Activated B cell treated with CpG ODN at 0.5 μM for 24 hours (primary cell): ENCODE results near the gene HDAC1. TPM values are rescaled to one million over a fixed set of nuclear protein-coding genes. Genes with fewer than 3 reads are reported as not detected.

Source experiments
- ATAC-seq: fragments of 200-7000 bp; cut with Tn5 transposase; one replicate; pipeline ENCODE4 v1.10.0; 2021; ENCODE audit warnings: low read depth, mild to moderate bottlenecking, moderate library complexity
- CTCF ChIA-PET: fragments of 350-600 bp; sonication (Branson Sonifier 250); formaldehyde crosslinking; loops from one replicate; lab custom pipeline; 2021; ENCODE audit warnings: antibody characterized with exemption; lab: Charles Lee
- POLR2A ChIA-PET: fragments of 350-600 bp; sonication (Branson Sonifier 250); formaldehyde crosslinking; loops from one replicate; lab custom pipeline; 2021; ENCODE audit warnings: antibody characterized with exemption; lab: Charles Lee
- DNase-seq: peaks from one replicate; pipeline ENCODE4 v3.0.0; 2022
- H3K27ac Mint-ChIP-seq: one replicate; pipeline ENCODE4 v1.8.0; 2020; ENCODE audit warnings: mixed read lengths
- H3K27me3 Mint-ChIP-seq: one replicate; pipeline ENCODE4 v1.8.0; 2021; ENCODE audit warnings: mixed read lengths
- H3K36me3 Mint-ChIP-seq: one replicate; pipeline ENCODE4 v1.8.0; 2021; ENCODE audit warnings: low read depth, mixed read lengths
- H3K4me1 Mint-ChIP-seq: one replicate; pipeline ENCODE4 v1.8.0; 2021; ENCODE audit warnings: mixed read lengths
- H3K4me3 Mint-ChIP-seq: one replicate; pipeline ENCODE4 v1.8.0; 2020; ENCODE audit warnings: mild to moderate bottlenecking, mixed read lengths
- H3K9me3 Mint-ChIP-seq: one replicate; pipeline ENCODE4 v1.8.0; 2020; ENCODE audit warnings: mixed read lengths
- intact Hi-C: fragments of 100-400 bp; cut with micrococcal nuclease; formaldehyde crosslinking; loops from one replicate; pipeline ENCODE4 v1.15.1; 2024
- total RNA-seq: library from RNA; stranded (reverse); gene quantifications from 2 replicates; pipeline ENCODE4 v1.2.3, GENCODE V29; 2022
- TF ChIP-seq, protein P1 (sequence below): fragments of 200-600 bp; IDR thresholded peaks from one replicate; pipeline ENCODE4 v1.8.0; 2022; ENCODE audit warnings: antibody characterized with exemption, mild to moderate bottlenecking

The HDAC1 gene
- total RNA-seq, 1 donor from 2014 or later = 212 TPM

DNA sequence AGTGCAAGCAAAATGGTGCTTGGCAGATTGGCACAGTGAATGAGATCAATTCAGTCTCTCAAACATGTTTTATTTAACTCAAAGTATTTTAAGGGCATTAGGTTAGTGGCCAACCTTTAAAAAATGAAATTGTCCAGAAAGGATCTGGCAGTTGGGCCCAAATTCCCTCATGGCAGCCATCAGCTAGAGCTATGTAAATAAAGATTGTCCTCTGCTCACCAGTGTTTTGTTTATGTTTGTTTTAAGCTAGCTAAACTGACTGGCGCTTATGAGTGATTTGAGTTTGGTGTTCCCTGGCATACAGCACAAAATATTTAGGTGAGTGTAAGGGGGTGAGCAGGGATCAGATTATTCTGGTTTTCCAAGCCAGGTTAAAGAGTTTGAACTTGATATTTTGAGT, 18.1 kb downstream of the HDAC1 start:
- H3K27me3 Mint-ChIP-seq = no peaks in the 10 kb centered on the region
- intact Hi-C loops = loop anchor here (2.0 kb wide), 2 partner anchors 13 to 17 kb away; partner anchors contain the start of gene HDAC1
- H3K4me1 Mint-ChIP-seq = peaks cover 68% of the 10 kb centered on the region
- H3K36me3 Mint-ChIP-seq = peaks cover 41% of the 10 kb centered on the region
- ATAC-seq (no peak), DNase-seq (no peak)
- POLR2A ChIA-PET = interaction anchor here (0.5 to 1.0 kb wide), 2 partner anchors 69 to 180 kb away, joined by 4 to 6 read pairs; no protein-coding TSS in a partner anchor
- H3K27ac Mint-ChIP-seq = peak overlapping the region; percentile 83
- no peaks in the 10 kb centered on the region for H3K9me3 Mint-ChIP-seq
- CTCF ChIA-PET = no interaction called here
- H3K4me3 Mint-ChIP-seq = peak overlapping the region; percentile 26
- TF ChIP-seq, protein P1, sequence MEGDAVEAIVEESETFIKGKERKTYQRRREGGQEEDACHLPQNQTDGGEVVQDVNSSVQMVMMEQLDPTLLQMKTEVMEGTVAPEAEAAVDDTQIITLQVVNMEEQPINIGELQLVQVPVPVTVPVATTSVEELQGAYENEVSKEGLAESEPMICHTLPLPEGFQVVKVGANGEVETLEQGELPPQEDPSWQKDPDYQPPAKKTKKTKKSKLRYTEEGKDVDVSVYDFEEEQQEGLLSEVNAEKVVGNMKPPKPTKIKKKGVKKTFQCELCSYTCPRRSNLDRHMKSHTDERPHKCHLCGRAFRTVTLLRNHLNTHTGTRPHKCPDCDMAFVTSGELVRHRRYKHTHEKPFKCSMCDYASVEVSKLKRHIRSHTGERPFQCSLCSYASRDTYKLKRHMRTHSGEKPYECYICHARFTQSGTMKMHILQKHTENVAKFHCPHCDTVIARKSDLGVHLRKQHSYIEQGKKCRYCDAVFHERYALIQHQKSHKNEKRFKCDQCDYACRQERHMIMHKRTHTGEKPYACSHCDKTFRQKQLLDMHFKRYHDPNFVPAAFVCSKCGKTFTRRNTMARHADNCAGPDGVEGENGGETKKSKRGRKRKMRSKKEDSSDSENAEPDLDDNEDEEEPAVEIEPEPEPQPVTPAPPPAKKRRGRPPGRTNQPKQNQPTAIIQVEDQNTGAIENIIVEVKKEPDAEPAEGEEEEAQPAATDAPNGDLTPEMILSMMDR = no peak

- ATAC-seq (no peak), DNase-seq (no peak)
- ChIA-PET POLR2A (interaction anchor here (0.5 to 2.3 kb wide), 6 partner anchors 10 to 192 kb away, joined by 3 to 9 read pairs (median 7); partner anchors contain the start of genes HDAC1 and MARCKSL1), CTCF (no interaction called here)
- peaks cover 78% of the 10 kb centered on the region for H3K4me1 Mint-ChIP-seq
- peak overlapping the region; percentile 28 for H3K27ac Mint-ChIP-seq
- H3K9me3 Mint-ChIP-seq = no peaks in the 10 kb centered on the region
- TF ChIP-seq, protein P1 = no peak
- no peak overlapping the region for H3K4me3 Mint-ChIP-seq
- no peaks in the 10 kb centered on the region for H3K27me3 Mint-ChIP-seq
- peaks cover 33% of the 10 kb centered on the region for H3K36me3 Mint-ChIP-seq
- intact Hi-C loops = no loop called here
These were observed 20.0 kb downstream of the HDAC1 start for GRCh38 chr1:32311709-32312393.

- ATAC-seq (peak; percentile 72), DNase-seq (no peak)
- peaks cover 73% of the 10 kb centered on the region for H3K4me1 Mint-ChIP-seq
- H3K27ac Mint-ChIP-seq = peak overlapping the region; percentile 95
- intact Hi-C loops = loop anchor here (1.0 to 2.0 kb wide), 6 partner anchors 19 to 116 kb away; partner anchors contain the start of genes CCDC28B, HDAC1, LCK and MARCKSL1
- peaks cover 29% of the 10 kb centered on the region for H3K36me3 Mint-ChIP-seq
- H3K27me3 Mint-ChIP-seq = no peaks in the 10 kb centered on the region
- H3K9me3 Mint-ChIP-seq = no peaks in the 10 kb centered on the region
- TF ChIP-seq, protein P1 = no peak
- peak overlapping the region; percentile 71 for H3K4me3 Mint-ChIP-seq
- CTCF ChIA-PET = interaction anchor here (0.7 to 6.6 kb wide), 15 partner anchors 9 to 111 kb away, joined by 3 to 51 read pairs (median 4); partner anchors contain the start of genes FAM167B, FAM229A, IQCC and MARCKSL1
- POLR2A ChIA-PET = interaction anchor here (0.5 to 9.2 kb wide), 17 partner anchors 8 to 244 kb away, joined by 3 to 151 read pairs (median 5); partner anchors contain the start of genes CCDC28B, HDAC1, IQCC and LCK
These were observed 25.0 kb downstream of the HDAC1 start for GRCh38 chr1:32316903-32317277.

DNA sequence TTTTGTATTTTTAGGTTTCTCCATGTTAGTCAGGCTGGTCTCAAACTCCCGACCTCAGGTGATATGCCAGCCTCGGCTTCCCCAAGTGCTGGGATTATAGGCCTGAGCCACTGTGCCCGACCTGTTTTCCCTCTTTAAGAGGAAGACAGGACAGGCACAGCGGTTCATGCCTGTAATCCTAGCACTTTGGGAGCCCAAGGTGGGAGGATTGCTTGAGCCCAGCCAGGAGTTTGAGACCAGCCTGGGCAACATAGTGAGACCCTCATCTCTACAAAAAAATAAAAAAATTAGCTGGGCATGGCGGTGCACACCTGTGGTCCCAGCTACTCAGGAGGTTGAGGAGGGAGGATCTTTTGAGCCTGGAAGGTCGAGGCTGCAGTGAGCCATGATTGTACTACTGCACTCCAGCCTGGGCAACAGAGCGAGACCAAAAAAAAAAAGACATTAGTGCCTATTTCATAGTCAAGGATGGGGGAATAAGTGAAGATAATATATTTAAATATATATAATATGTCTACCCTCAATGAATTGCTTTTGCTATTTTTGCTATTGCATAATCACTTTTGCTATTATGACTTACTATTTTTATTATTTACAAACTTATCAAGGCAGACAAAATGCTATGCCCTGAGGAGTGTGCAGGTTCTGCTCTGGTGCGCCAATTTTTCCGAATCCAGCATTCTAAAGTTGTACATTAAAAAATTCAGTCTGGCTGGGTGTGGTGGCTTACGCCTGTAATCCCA, 26.4 kb downstream of the HDAC1 start:
- Mint-ChIP-seq H3K4me1 (peaks cover 80% of the 10 kb centered on the region), H3K36me3 (peaks cover 33% of the 10 kb centered on the region), H3K27ac (peak overlapping the region; percentile 92), H3K27me3 (no peaks in the 10 kb centered on the region), H3K4me3 (no peak overlapping the region), H3K9me3 (no peaks in the 10 kb centered on the region)
- intact Hi-C loops = no loop called here
- TF ChIP-seq, protein P1 = no peak
- no peak for DNase-seq
- ChIA-PET POLR2A (interaction anchor here (0.6 to 9.2 kb wide), 10 partner anchors 9 to 104 kb away, joined by 3 to 151 read pairs (median 8); partner anchors contain the start of genes HDAC1, LCK and MARCKSL1), CTCF (interaction anchor here (1.0 to 6.6 kb wide), 6 partner anchors 13 to 103 kb away, joined by 3 to 51 read pairs (median 14); partner anchors contain the start of genes FAM167B, FAM229A and TSSK3)
- ATAC-seq = no peak
